ENCODE measurements around the gene C19orf25. TPM values are rescaled to one million over a fixed set of nuclear protein-coding genes. Genes with fewer than 3 reads are reported as not detected.
"Not testable (repeated sequence)": the region's sequence is repeated elsewhere in the genome, so short reads cannot be mapped to it uniquely, and the experiment has no call there.

Gene C19orf25
- total RNA-seq, 1 donor, result 37.7 TPM

- no peak for DNase-seq (ENCODE audit: low read depth in 2 of 3, low spot score in 2 of 3)
Observed at GRCh38 chr19:1482361-1483130, 3.5 kb upstream of the C19orf25 start.

- DNase-seq (ENCODE audit: low read depth in 2 of 3, low spot score in 2 of 3), result no peak
Observed at GRCh38 chr19:1481893-1482360, 2.9 kb upstream of the C19orf25 start.

GRCh38 chr19:1481224-1481892, 2.3 kb upstream of the C19orf25 start:
- DNase-seq (ENCODE audit: low read depth in 2 of 3, low spot score in 2 of 3), result no peak

- DNase-seq (ENCODE audit: low read depth in 2 of 3, low spot score in 2 of 3), result not testable (repeated sequence)
Observed at GRCh38 chr19:1477056-1477455, 2.0 kb downstream of the C19orf25 start.

- DNase-seq (ENCODE audit: low read depth in 2 of 3, low spot score in 2 of 3), result no peak
Observed at GRCh38 chr19:1475751-1476437, 3.1 kb downstream of the C19orf25 start.

- DNase-seq (ENCODE audit: low read depth in 2 of 3, low spot score in 2 of 3), result no peak
Observed at GRCh38 chr19:1474765-1475351, 4.2 kb downstream of the C19orf25 start.

GRCh38 chr19:1474011-1474764, 4.8 kb downstream of the C19orf25 start:
- DNase-seq (ENCODE audit: low read depth in 2 of 3, low spot score in 2 of 3), result no peak

GRCh38 chr19:1473085-1473851, 5.7 kb downstream of the C19orf25 start:
- DNase-seq (ENCODE audit: low read depth in 2 of 3, low spot score in 2 of 3), result no peak

- DNase-seq (ENCODE audit: low read depth in 2 of 3, low spot score in 2 of 3), result no peak
Observed at GRCh38 chr19:1472231-1473084, 6.6 kb downstream of the C19orf25 start.

- no peak for DNase-seq (ENCODE audit: low read depth in 2 of 3, low spot score in 2 of 3)
Observed at GRCh38 chr19:1471515-1472160, 7.4 kb downstream of the C19orf25 start.

GRCh38 chr19:1471010-1471514, 8.0 kb downstream of the C19orf25 start:
- no peak for DNase-seq (ENCODE audit: low read depth in 2 of 3, low spot score in 2 of 3)

GRCh38 chr19:1470305-1471009, 8.6 kb downstream of the C19orf25 start:
- DNase-seq (ENCODE audit: low read depth in 2 of 3, low spot score in 2 of 3), result no peak

- DNase-seq (ENCODE audit: low read depth in 2 of 3, low spot score in 2 of 3), result no peak
Observed at GRCh38 chr19:1470055-1470304, 9.0 kb downstream of the C19orf25 start.

- no peak for DNase-seq (ENCODE audit: low read depth in 2 of 3, low spot score in 2 of 3)
Observed at GRCh38 chr19:1469255-1470054, 9.6 kb downstream of the C19orf25 start.

- DNase-seq (ENCODE audit: low read depth in 2 of 3, low spot score in 2 of 3), result no peak
Observed at GRCh38 chr19:1468821-1469254, 10.2 kb downstream of the C19orf25 start.

- DNase-seq (ENCODE audit: low read depth in 2 of 3, low spot score in 2 of 3), result no peak
Observed at GRCh38 chr19:1468274-1468820, 10.7 kb downstream of the C19orf25 start.
